Keratinocyte (primary cell): Measurements from ENCODE around the gene DDX51. TPM values are rescaled to one million over a fixed set of nuclear protein-coding genes. Genes with fewer than 3 reads are reported as not detected.

ENCODE experiments used
- DNase-seq: peaks from one replicate; pipeline ENCODE4 v3.0.0-alpha.2; 2011; ENCODE audit warnings: low read depth, missing footprints, low spot score
- FAIRE-seq: peaks from 2 replicates; lab custom pipeline; 2011; peaks lifted over from hg19 to GRCh38; lab: Jason Lieb, UNC
- H2AFZ ChIP-seq: 2 replicates; pipeline ENCODE4 v1.6.0; 2012; ENCODE audit warnings: low read length, control low read depth, inconsistent platforms; ENCODE audit not compliant: control insufficient read depth
- H3K27ac ChIP-seq: 2 replicates; pipeline ENCODE4 v1.5.1; 2011; ENCODE audit warnings: low read length; ENCODE audit not compliant: control insufficient read depth, insufficient read depth
- H3K27me3 ChIP-seq: 3 replicates; pipeline ENCODE4 v1.6.0; 2011; ENCODE audit warnings: low read length; ENCODE audit not compliant: control insufficient read depth, insufficient read depth; ENCODE audit errors: extremely low read depth
- H3K36me3 ChIP-seq, 2 experiments: 2 replicates in 1 of 2; 3 replicates in 1 of 2; pipeline ENCODE4 v1.5.1; 2011; ENCODE audit warnings: low read length in 2 of 2, mild to moderate bottlenecking in 1 of 2; ENCODE audit not compliant: control insufficient read depth in 2 of 2, insufficient read depth in 2 of 2; ENCODE audit errors: extremely low read depth in 1 of 2
- H3K4me1 ChIP-seq: 3 replicates; pipeline ENCODE4 v1.5.1; 2011; ENCODE audit warnings: low read length; ENCODE audit not compliant: control insufficient read depth, insufficient read depth; ENCODE audit errors: extremely low read depth
- H3K4me2 ChIP-seq: 3 replicates; pipeline ENCODE4 v1.6.0; 2011; ENCODE audit warnings: low read depth, low read length; ENCODE audit not compliant: control insufficient read depth, insufficient read depth; ENCODE audit errors: extremely low read depth
- H3K4me3 ChIP-seq, 3 experiments: fragments of 200-600 bp in 1 of 3; sonication (generic) in 1 of 3; 2 replicates in 2 of 3; 3 replicates in 1 of 3; pipeline ENCODE4 v1.5.1; 2011 to 2016; ENCODE audit warnings: low read length in 3 of 3, mild to moderate bottlenecking in 3 of 3, control low read depth in 2 of 3, inconsistent platforms in 1 of 3, low read depth in 1 of 3, mixed read lengths in 1 of 3, mixed run types in 1 of 3, moderate library complexity in 1 of 3; ENCODE audit not compliant: control insufficient read depth in 2 of 3, insufficient read depth in 2 of 3; ENCODE audit errors: extremely low read depth in 1 of 3
- H3K79me2 ChIP-seq: 2 replicates; pipeline ENCODE4 v1.6.0; 2012; ENCODE audit warnings: low read length; ENCODE audit not compliant: control insufficient read depth, insufficient read depth
- H3K9ac ChIP-seq: 3 replicates; pipeline ENCODE4 v1.6.0; 2011; ENCODE audit warnings: low read length; ENCODE audit not compliant: control insufficient read depth, insufficient read depth; ENCODE audit errors: extremely low read depth
- H3K9me1 ChIP-seq: 3 replicates; pipeline ENCODE4 v1.6.0; 2011; ENCODE audit warnings: low read length; ENCODE audit not compliant: control insufficient read depth, insufficient read depth; ENCODE audit errors: extremely low read depth
- H3K9me3 ChIP-seq: 2 replicates; pipeline ENCODE4 v1.5.1; 2012; ENCODE audit warnings: low read depth, low read length; ENCODE audit not compliant: control insufficient read depth
- H4K20me1 ChIP-seq: 3 replicates; pipeline ENCODE4 v1.6.0; 2011; ENCODE audit warnings: low read length; ENCODE audit not compliant: control insufficient read depth, insufficient read depth; ENCODE audit errors: extremely low read depth
- EZH2 ChIP-seq: IDR thresholded peaks from one replicate; pipeline ENCODE4 v1.6.1; 2012; ENCODE audit warnings: inconsistent platforms, mild to moderate bottlenecking, low read length, moderate library complexity
- dilution Hi-C: fragments of 300-500 bp; cut with MboI; formaldehyde crosslinking; loops from one replicate; pipeline ENCODE4 v1.7.0; 2020; ENCODE audit warnings: low sequenced_read_pairs; ENCODE audit not compliant: extremely low pct_ligation_motif_present
- polyA plus RNA-seq, 5 experiments: library from polyadenylated mRNA; depleted of rRNA in 3 of 5; stranded (reverse) in 3 of 5; stranded (forward) in 1 of 5; unstranded in 1 of 5; fragments of >200 nt; gene quantifications; 1 replicate in 1 of 5; 2 replicates in 3 of 5; 3 replicates in 1 of 5; pipeline versions ENCODE4 v1.2.1 to v1.2.3, GENCODE V29; 2011 to 2012; ENCODE audit warnings: missing spikeins in 2 of 5, low read depth in 1 of 5, low replicate concordance in 1 of 5
- TF ChIP-seq, protein P1 (sequence below), 3 experiments: IDR thresholded peaks in 1 of 3; conservative IDR thresholded peaks in 1 of 3; optimal IDR thresholded peaks in 1 of 3; 2 replicates in 2 of 3; 3 replicates in 1 of 3; pipeline versions ENCODE3 to v1.5.1; 2011; ENCODE audit warnings: low read length in 3 of 3, mild to moderate bottlenecking in 3 of 3, moderate library complexity in 2 of 3, control low read depth in 1 of 3, inconsistent platforms in 1 of 3; ENCODE audit not compliant: insufficient read depth in 2 of 3; ENCODE audit errors: extremely low read depth in 1 of 3

Gene DDX51
- polyA plus RNA-seq, 1 donor (not counting 4 experiments of a cell fraction or from before 2014, with no cell fraction given), result 7.4 TPM

DNA sequence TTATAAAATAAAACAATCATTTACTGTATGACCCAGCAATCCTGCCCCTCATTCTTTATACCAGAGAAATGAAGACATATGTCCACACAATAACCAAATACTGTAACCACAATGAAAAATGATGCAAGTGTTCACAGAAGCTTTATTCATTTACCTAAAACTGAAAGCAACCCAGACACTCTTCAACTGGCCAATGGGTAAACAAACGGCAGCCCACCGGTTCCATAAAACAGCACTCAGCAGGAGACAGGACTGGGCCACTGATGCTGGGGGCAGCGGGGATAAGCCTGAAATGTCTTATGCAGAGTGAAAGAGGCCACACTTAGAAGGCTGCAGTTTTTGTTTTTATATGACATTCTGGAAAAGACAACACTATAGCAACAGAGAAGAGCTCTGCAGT lies 15.1 kb downstream of the DDX51 start:
- Histone ChIP-seq H3K27ac (no peak overlapping the region), H3K4me2 (no peak overlapping the region), H3K27me3 (no peaks in the 10 kb centered on the region), H3K9me1 (no peaks in the 10 kb centered on the region), H3K79me2 (no peaks in the 10 kb centered on the region), H3K4me3 (no peak overlapping the region), H4K20me1 (no peaks in the 10 kb centered on the region), H3K9ac (no peak overlapping the region), H3K4me1 (no peaks in the 10 kb centered on the region), H3K36me3 (peaks cover 0 to 20% of the 10 kb centered on the region in 2 experiments), H2AFZ (no peak overlapping the region), H3K9me3 (no peaks in the 10 kb centered on the region)
- dilution Hi-C loops, result no loop called here
- TF ChIP-seq, protein P1, sequence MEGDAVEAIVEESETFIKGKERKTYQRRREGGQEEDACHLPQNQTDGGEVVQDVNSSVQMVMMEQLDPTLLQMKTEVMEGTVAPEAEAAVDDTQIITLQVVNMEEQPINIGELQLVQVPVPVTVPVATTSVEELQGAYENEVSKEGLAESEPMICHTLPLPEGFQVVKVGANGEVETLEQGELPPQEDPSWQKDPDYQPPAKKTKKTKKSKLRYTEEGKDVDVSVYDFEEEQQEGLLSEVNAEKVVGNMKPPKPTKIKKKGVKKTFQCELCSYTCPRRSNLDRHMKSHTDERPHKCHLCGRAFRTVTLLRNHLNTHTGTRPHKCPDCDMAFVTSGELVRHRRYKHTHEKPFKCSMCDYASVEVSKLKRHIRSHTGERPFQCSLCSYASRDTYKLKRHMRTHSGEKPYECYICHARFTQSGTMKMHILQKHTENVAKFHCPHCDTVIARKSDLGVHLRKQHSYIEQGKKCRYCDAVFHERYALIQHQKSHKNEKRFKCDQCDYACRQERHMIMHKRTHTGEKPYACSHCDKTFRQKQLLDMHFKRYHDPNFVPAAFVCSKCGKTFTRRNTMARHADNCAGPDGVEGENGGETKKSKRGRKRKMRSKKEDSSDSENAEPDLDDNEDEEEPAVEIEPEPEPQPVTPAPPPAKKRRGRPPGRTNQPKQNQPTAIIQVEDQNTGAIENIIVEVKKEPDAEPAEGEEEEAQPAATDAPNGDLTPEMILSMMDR (optimal IDR thresholded peaks at IDR 0.05 in 1 of 3, IDR thresholded peaks at IDR 0.05 in 1 of 3, conservative IDR thresholded peaks at IDR 0.05 in 1 of 3; ENCODE audit: extremely low read depth in 1 of 3, insufficient read depth in 2 of 3, low read length in 3 of 3), result no peak
- no peak for TF ChIP-seq EZH2
- DNase-seq, result no peak
- no peak for FAIRE-seq

GRCh38 chr12:132127041-132127440 lies 17.1 kb downstream of the DDX51 start:
- Histone ChIP-seq H2AFZ (no peak overlapping the region), H3K4me2 (no peak overlapping the region), H3K9me1 (no peaks in the 10 kb centered on the region), H3K9me3 (no peaks in the 10 kb centered on the region), H3K27me3 (no peaks in the 10 kb centered on the region), H3K36me3 (peaks cover 4 to 22% of the 10 kb centered on the region in 2 experiments), H3K79me2 (no peaks in the 10 kb centered on the region), H4K20me1 (no peaks in the 10 kb centered on the region), H3K27ac (no peak overlapping the region), H3K4me1 (no peaks in the 10 kb centered on the region), H3K9ac (no peak overlapping the region), H3K4me3 (no peak overlapping the region)
- DNase-seq (no peak), FAIRE-seq (no peak)
- dilution Hi-C loops, result no loop called here
- no peak for TF ChIP-seq EZH2
- TF ChIP-seq, protein P1 (optimal IDR thresholded peaks at IDR 0.05 in 1 of 3, IDR thresholded peaks at IDR 0.05 in 1 of 3, conservative IDR thresholded peaks at IDR 0.05 in 1 of 3; ENCODE audit: extremely low read depth in 1 of 3, insufficient read depth in 2 of 3, low read length in 3 of 3), result no peak
